GM21360 (cell line): Measurements from ENCODE around the gene SCNM1.
A peak's percentile ranks its signal among the peaks of the same experiment; 100 is the strongest.

Experiments
- ATAC-seq: cut with Tn5 transposase; IDR thresholded peaks from one replicate; pipeline ENCODE4 v1.9.1; 2021; ENCODE audit warnings: mild to moderate bottlenecking, moderate library complexity; ENCODE audit not compliant: unreplicated experiment

Gene SCNM1

GRCh38 chr1:151165738-151166504 lies at the start of gene SCNM1, which contains the start of gene LYSMD1:
Gene SCNM1, plus strand, starts transcription at chr1:151166144. Its CDS starts 9 bp downstream, at chr1:151166153.
Gene LYSMD1, minus strand, starts transcription at chr1:151165902. Its CDS starts 644 bp downstream, at chr1:151165258.
- peak; percentile 83 for ATAC-seq

GRCh38 chr1:151124763-151125403 lies 41.1 kb upstream of the SCNM1 start:
- ATAC-seq = no peak

- ATAC-seq = no peak
Observed at GRCh38 chr1:151128800-151129199, 37.1 kb upstream of the SCNM1 start.

- ATAC-seq = peak; percentile 63
Observed at GRCh38 chr1:151130987-151131586, 34.9 kb upstream of the SCNM1 start.

- no peak for ATAC-seq
Observed at GRCh38 chr1:151131701-151132334, 34.1 kb upstream of the SCNM1 start.

GRCh38 chr1:151132335-151133017 lies 33.5 kb upstream of the SCNM1 start:
- ATAC-seq = no peak

GRCh38 chr1:151133018-151133806 lies 32.7 kb upstream of the SCNM1 start:
- ATAC-seq = no peak

GRCh38 chr1:151134396-151134795 lies 31.5 kb upstream of the SCNM1 start:
- ATAC-seq = no peak

- no peak for ATAC-seq
Observed at GRCh38 chr1:151134991-151135390, 31.0 kb upstream of the SCNM1 start.

- ATAC-seq = no peak
Observed at GRCh38 chr1:151135433-151136385, 30.2 kb upstream of the SCNM1 start.

GRCh38 chr1:151137789-151138188 lies 28.2 kb upstream of the SCNM1 start:
- ATAC-seq = no peak

- ATAC-seq = no peak
Observed at GRCh38 chr1:151142411-151143056, 23.4 kb upstream of the SCNM1 start.

- ATAC-seq = no peak
Observed at GRCh38 chr1:151143057-151143435, 22.9 kb upstream of the SCNM1 start.

- no peak for ATAC-seq
Observed at GRCh38 chr1:151143986-151144385, 22.0 kb upstream of the SCNM1 start.

GRCh38 chr1:151144474-151145303 lies 21.3 kb upstream of the SCNM1 start:
- ATAC-seq = no peak

GRCh38 chr1:151145304-151146071 lies 20.5 kb upstream of the SCNM1 start:
- no peak for ATAC-seq

- no peak for ATAC-seq
Observed at GRCh38 chr1:151146072-151146411, 19.9 kb upstream of the SCNM1 start.
